Heart left ventricle (tissue), 16 donors: Measurements from ENCODE around the gene SMIM5. TPM values are rescaled to one million over a fixed set of nuclear protein-coding genes. Genes with fewer than 3 reads are reported as not detected.

Experiments used
- ATAC-seq, 4 donors: fragments of 200-7000 bp; cut with Tn5 transposase; one replicate each; pipeline ENCODE4 v1.9.1; 2020 to 2022; ENCODE audit warnings: moderate library complexity in 4 of 4, mild to moderate bottlenecking in 3 of 4, moderate number of reproducible peaks in 1 of 4
- DNase-seq, 5 donors: peaks; one replicate each; pipeline ENCODE4 v3.0.0-alpha.2; 2020
- H3K27ac ChIP-seq, 12 donors: fragments of 200-600 bp; sonication (generic) in 4 of 12; one replicate each; pipeline versions ENCODE4 v1.5.0 to v1.8.0; 2016 to 2022; ENCODE audit warnings: mild to moderate bottlenecking in 2 of 12
- H3K27me3 ChIP-seq, 9 donors: fragments of 200-600 bp; sonication (generic) in 2 of 9; one replicate each; pipeline versions ENCODE4 v1.5.1 to v1.8.0; 2016 to 2022; ENCODE audit warnings: mild to moderate bottlenecking in 3 of 9
- H3K36me3 ChIP-seq, 9 donors: fragments of 200-600 bp; sonication (generic) in 2 of 9; one replicate each; pipeline versions ENCODE4 v1.5.0 to v1.8.0; 2018 to 2022; ENCODE audit warnings: mild to moderate bottlenecking in 2 of 9
- H3K4me1 ChIP-seq, 12 donors: fragments of 200-600 bp; sonication (generic) in 4 of 12; one replicate each; pipeline versions ENCODE4 v1.5.0 to v1.8.0; 2016 to 2022; ENCODE audit warnings: mild to moderate bottlenecking in 3 of 12
- H3K4me3 ChIP-seq, 12 donors: fragments of 200-600 bp; sonication (generic) in 4 of 12; one replicate each; pipeline versions ENCODE4 v1.5.0 to v1.8.0; 2017 to 2022; ENCODE audit warnings: mild to moderate bottlenecking in 9 of 12, moderate library complexity in 4 of 12
- H3K9me3 ChIP-seq, 12 donors: fragments of 200-600 bp; sonication (generic) in 4 of 12; one replicate each; pipeline versions ENCODE4 v1.5.0 to v1.8.0; 2016 to 2022; ENCODE audit warnings: mild to moderate bottlenecking in 1 of 12
- CTCF ChIP-seq, 12 donors: fragments of 200-600 bp; sonication (generic) in 4 of 12; IDR thresholded peaks; one replicate each; pipeline versions ENCODE4 v1.5.0 to v1.8.0; 2018 to 2022; ENCODE audit warnings: antibody characterized with exemption in 12 of 12, mild to moderate bottlenecking in 5 of 12
- POLR2A ChIP-seq, 2 donors: fragments of 450-650 bp; IDR thresholded peaks; one replicate each; pipeline ENCODE4 v1.6.1; 2017; ENCODE audit warnings: antibody characterized with exemption in 2 of 2, mild to moderate bottlenecking in 2 of 2, moderate library complexity in 2 of 2
- WGBS, 4 donors: extraction: QIAGEN DNeasy Blood & Tissue Kit in 2 of 4; methylation state at CpG; one replicate each; pipeline versions ENCODE4 v1.1.5 to v1.1.7; 2013 to 2018; 5-methylcytosine and 5-hydroxymethylcytosine counted together
- intact Hi-C, 10 donors: fragments of 100-400 bp; cut with DNase I; formaldehyde crosslinking; loops; one replicate each; pipeline versions ENCODE4 v1.11.1 to v1.14.2; 2022
- polyA plus RNA-seq, 2 donors: library from polyadenylated mRNA; stranded (reverse); fragments of 200-250 nt; gene quantifications; one replicate each; pipeline ENCODE4 v1.2.3, GENCODE V29; 2013
- total RNA-seq, 9 donors: library from RNA; depleted of rRNA in 2 of 9; stranded (reverse); fragments of >200 nt in 2 of 9; fragmentation: NEBNext Ultra II Directional in 3 of 9; extraction: Animal tissue kit (Norgen Biotek cat#: 25700) in 3 of 9; gene quantifications; one replicate each; pipeline versions ENCODE4 v1.1.0 to v1.2.4, GENCODE V29; 2016 to 2023
- donor health status: ischemic (EF 13 %, LVEDD 7.1; RV severe dilation, severe dysfunction).
- donor health status: healthy with polysubstance abuse.
- donor health status: DM: no; HTN: yes; CAD: no.
- donor health status: DM: no; HTN: no; CAD: no.
- donor health status: ischemic (EF 25% LVEDD 6.9; RV normal size, moderate dysfunction).
- donor health status: ischemic (EF 25% LVEDD 5.7; RV mildly dilated, moderate dysfunction).
- donor health status: healthy.
- donor health status: DM: yes; HTN: yes; CAD: no.
- donor health status: ischemic (EF 35%, LVEDD 5.7; RV mildly dilated, moderate dysfunction).
- donor health status: nonischemic (EF 11% LVEDD 7.7; RV severe dilation, severe dysfunction).
- donor health status: DM: yes; HTN: yes; CAD: no.
- donor health status: PGD.
- donor health status: ischemic (EF 29% LVEDD 5.4; RV normal size, mild dysfunction).
- donor health status: nonischemic (EF 23%, LVEDD 6.1; RV moderate dilation, normal function).

Gene SMIM5
- total and polyA plus RNA-seq, 11 donors = 1.8 to 18.2 (median 6.8) TPM

GRCh38 chr17:75605790-75606189, 27.4 kb upstream of the SMIM5 start:
- Histone ChIP-seq H3K4me3 (no peak overlapping the region), H3K36me3 (peaks cover 0 to 17% (median 0%) of the 10 kb centered on the region in 9 donors), H3K9me3 (no peaks in the 10 kb centered on the region), H3K4me1 (peaks cover 0 to 6% (median 0%) of the 10 kb centered on the region in 12 donors), H3K27me3 (no peaks in the 10 kb centered on the region), H3K27ac (no peak overlapping the region)
- intact Hi-C loops = no loop called here
- WGBS, 4 donors = 87 to 97% (median 89%) methylated on average over 6 to 16 of the region's 16 CpGs
- ATAC-seq (no peak), DNase-seq (peak in 1 of 5 donors; percentile 16)
- TF ChIP-seq CTCF (IDR thresholded peaks at IDR 0.05) = no peak
- no peak for TF ChIP-seq POLR2A (IDR thresholded peaks at IDR 0.05)

- H3K36me3 ChIP-seq = peaks cover 0 to 27% (median 9%) of the 10 kb centered on the region in 9 donors
- no peak overlapping the region for H3K27ac ChIP-seq
- no peaks in the 10 kb centered on the region for H3K27me3 ChIP-seq
- intact Hi-C loops = no loop called here
- 83 to 91% (median 86%) methylated on average over 5 of the region's 5 CpGs for WGBS, 4 donors
- H3K9me3 ChIP-seq = no peaks in the 10 kb centered on the region
- H3K4me1 ChIP-seq = peaks cover 0 to 6% (median 0%) of the 10 kb centered on the region in 12 donors
- TF ChIP-seq POLR2A (IDR thresholded peaks at IDR 0.05) = no peak
- TF ChIP-seq CTCF (IDR thresholded peaks at IDR 0.05) = no peak
- H3K4me3 ChIP-seq = no peak overlapping the region
- no peak for ATAC-seq
- no peak for DNase-seq
These were observed 26.1 kb upstream of the SMIM5 start for GRCh38 chr17:75607086-75607485.

GRCh38 chr17:75610103-75610984, 22.9 kb upstream of the SMIM5 start:
- intact Hi-C loops = no loop called here
- Histone ChIP-seq H3K27ac (no peak overlapping the region), H3K36me3 (peaks cover 0 to 56% (median 30%) of the 10 kb centered on the region in 9 donors), H3K27me3 (no peaks in the 10 kb centered on the region), H3K4me1 (no peaks in the 10 kb centered on the region), H3K9me3 (no peaks in the 10 kb centered on the region), H3K4me3 (no peak overlapping the region)
- TF ChIP-seq POLR2A (IDR thresholded peaks at IDR 0.05) (no peak), CTCF (IDR thresholded peaks at IDR 0.05) (no peak)
- peak in 1 of 4 donors; percentile 10 for ATAC-seq
- WGBS, 4 donors = 90 to 92% (median 90%) methylated on average over 24 to 25 of the region's 25 CpGs
- peak in 1 of 5 donors; percentile 58 for DNase-seq

- H3K4me3 ChIP-seq = no peak overlapping the region
- TF ChIP-seq CTCF (IDR thresholded peaks at IDR 0.05) (no peak), POLR2A (IDR thresholded peaks at IDR 0.05) (no peak)
- no peaks in the 10 kb centered on the region for H3K4me1 ChIP-seq
- peaks cover 0 to 72% (median 36%) of the 10 kb centered on the region in 9 donors for H3K36me3 ChIP-seq
- 94 to 95% (median 94%) methylated on average over 18 to 20 of the region's 20 CpGs for WGBS, 4 donors
- ATAC-seq (no peak), DNase-seq (peak in 1 of 5 donors; percentile 51)
- no peaks in the 10 kb centered on the region for H3K9me3 ChIP-seq
- no peak overlapping the region for H3K27ac ChIP-seq
- intact Hi-C loops = no loop called here
- H3K27me3 ChIP-seq = no peaks in the 10 kb centered on the region
These were observed 21.3 kb upstream of the SMIM5 start for GRCh38 chr17:75611851-75612429.
